Activated T-cell treated with anti-CD3 and anti-CD28 coated beads for 48 hours (primary cell): ENCODE data around the gene SRRM3.
A peak's percentile ranks its signal among the peaks of the same experiment; 100 is the strongest.
"Not testable (repeated sequence)": the region's sequence is repeated elsewhere in the genome, so short reads cannot be mapped to it uniquely, and the experiment has no call there.

Source experiments
- DNase-seq: peaks from one replicate; pipeline ENCODE4 v3.0.0-alpha.2; 2020; ENCODE audit warnings: low read depth

Gene SRRM3

GRCh38 chr7:76191783-76192240 is 9.9 kb upstream of the SRRM3 start:
- DNase-seq: no peak

GRCh38 chr7:76193466-76193865 is 8.2 kb upstream of the SRRM3 start:
- no peak for DNase-seq

GRCh38 chr7:76193883-76194282 is 7.8 kb upstream of the SRRM3 start:
- no peak for DNase-seq

- DNase-seq: no peak
These were observed 4.9 kb upstream of the SRRM3 start for GRCh38 chr7:76196786-76197185.

- no peak for DNase-seq
These were observed 3.5 kb upstream of the SRRM3 start for GRCh38 chr7:76198202-76198601.

- DNase-seq: no peak
These were observed 952 bp downstream of the SRRM3 start for GRCh38 chr7:76202666-76203030.

- DNase-seq: no peak
These were observed 2.5 kb downstream of the SRRM3 start for GRCh38 chr7:76204147-76204546.

- DNase-seq: no peak
These were observed 4.9 kb downstream of the SRRM3 start for GRCh38 chr7:76206633-76207032.

GRCh38 chr7:76209310-76209709 is 7.6 kb downstream of the SRRM3 start:
- no peak for DNase-seq

GRCh38 chr7:76211216-76211615 is 9.5 kb downstream of the SRRM3 start:
- no peak for DNase-seq

- not testable (repeated sequence) for DNase-seq
These were observed 13.7 kb downstream of the SRRM3 start for GRCh38 chr7:76215349-76215748.

- DNase-seq: no peak
These were observed 14.8 kb downstream of the SRRM3 start for GRCh38 chr7:76216381-76217082.

- DNase-seq: no peak
These were observed 16.4 kb downstream of the SRRM3 start for GRCh38 chr7:76217942-76218566.

GRCh38 chr7:76220185-76221057 is 18.7 kb downstream of the SRRM3 start:
- DNase-seq: no peak

- no peak for DNase-seq
These were observed 20.6 kb downstream of the SRRM3 start for GRCh38 chr7:76222333-76222732.

- DNase-seq: no peak
These were observed 21.1 kb downstream of the SRRM3 start for GRCh38 chr7:76222839-76223238.

- DNase-seq: no peak
These were observed 21.7 kb downstream of the SRRM3 start for GRCh38 chr7:76223286-76223972.

GRCh38 chr7:76224695-76225094 is 23.0 kb downstream of the SRRM3 start:
- DNase-seq: no peak

- DNase-seq: peak; percentile 17
These were observed 23.7 kb downstream of the SRRM3 start for GRCh38 chr7:76225379-76225778.

GRCh38 chr7:76225951-76226350 is 24.3 kb downstream of the SRRM3 start:
- no peak for DNase-seq

- not testable (repeated sequence) for DNase-seq
These were observed 25.3 kb downstream of the SRRM3 start for GRCh38 chr7:76226878-76227423.

GRCh38 chr7:76230214-76230613 is 28.5 kb downstream of the SRRM3 start:
- no peak for DNase-seq
